Naive thymus-derived CD4-positive, alpha-beta T cell (primary cell): Measurements from ENCODE around the gene ZNF316. TPM values are rescaled to one million over a fixed set of nuclear protein-coding genes. Genes with fewer than 3 reads are reported as not detected.
A peak's percentile ranks its signal among the peaks of the same experiment; 100 is the strongest.

Experiments
- ATAC-seq: fragments of 150-1000 bp; cut with Tn5 transposase; 2 replicates; pipeline ENCODE4 v1.10.0; 2021; ENCODE audit warnings: mild to moderate bottlenecking, moderate library complexity
- CTCF ChIA-PET: fragments of 350-600 bp; sonication (Branson Sonifier 250); formaldehyde crosslinking; loops from one replicate; lab custom pipeline; 2021; ENCODE audit warnings: antibody characterized with exemption; lab: Charles Lee
- POLR2A ChIA-PET: fragments of 350-600 bp; sonication (Branson Sonifier 250); formaldehyde crosslinking; loops from one replicate; lab custom pipeline; 2021; ENCODE audit warnings: antibody characterized with exemption, inconsistent platforms; lab: Charles Lee
- DNase-seq, 9 donors: peaks; one replicate each; pipeline versions ENCODE4 v3.0.0 to v3.0.0-alpha.2; 2020 to 2022; ENCODE audit warnings: mixed read lengths in 1 of 9
- H3K27ac ChIP-seq: one replicate; pipeline ENCODE4 v1.7.0; 2013; ENCODE audit warnings: mild to moderate bottlenecking, low read depth, low read length, moderate library complexity
- H3K27me3 ChIP-seq, 2 donors: one replicate each; pipeline ENCODE4 v1.7.0; 2013; ENCODE audit warnings: low read length in 2 of 2, mild to moderate bottlenecking in 2 of 2, moderate library complexity in 2 of 2; ENCODE audit not compliant: control insufficient read depth in 2 of 2, insufficient read depth in 2 of 2
- H3K36me3 ChIP-seq, 3 experiments: 1 replicate in 2 of 3; 2 replicates in 1 of 3; pipeline ENCODE4 v1.7.0; 2013; ENCODE audit warnings: low read length in 3 of 3, mild to moderate bottlenecking in 3 of 3, moderate library complexity in 1 of 3; ENCODE audit not compliant: insufficient read depth in 3 of 3, control insufficient read depth in 2 of 3
- H3K4me1 ChIP-seq, 2 donors: one replicate each; pipeline ENCODE4 v1.7.0; 2013; ENCODE audit warnings: low read length in 2 of 2, mild to moderate bottlenecking in 2 of 2, moderate library complexity in 1 of 2; ENCODE audit not compliant: control insufficient read depth in 2 of 2, insufficient read depth in 2 of 2
- H3K4me3 ChIP-seq: 2 replicates; pipeline ENCODE4 v1.7.0; 2013; ENCODE audit warnings: mild to moderate bottlenecking, low read length
- H3K9me3 ChIP-seq, 3 experiments: 1 replicate in 2 of 3; 2 replicates in 1 of 3; pipeline ENCODE4 v1.7.0; 2013; ENCODE audit warnings: low read length in 3 of 3; ENCODE audit not compliant: control insufficient read depth in 2 of 3
- H3K27ac Mint-ChIP-seq, 9 donors: one replicate each; pipeline ENCODE4 v1.8.0; 2020 to 2022; ENCODE audit warnings: mixed read lengths in 9 of 9, mild to moderate bottlenecking in 8 of 9, moderate library complexity in 5 of 9, inconsistent platforms in 2 of 9
- H3K27me3 Mint-ChIP-seq, 5 donors: one replicate each; pipeline ENCODE4 v1.8.0; 2021 to 2022; ENCODE audit warnings: mixed read lengths in 5 of 5, mild to moderate bottlenecking in 1 of 5
- H3K36me3 Mint-ChIP-seq, 5 donors: one replicate each; pipeline ENCODE4 v1.8.0; 2020 to 2022; ENCODE audit warnings: mixed read lengths in 5 of 5, mild to moderate bottlenecking in 3 of 5, inconsistent platforms in 1 of 5
- H3K4me1 Mint-ChIP-seq, 7 donors: one replicate each; pipeline ENCODE4 v1.8.0; 2020 to 2022; ENCODE audit warnings: mixed read lengths in 7 of 7, mild to moderate bottlenecking in 3 of 7, inconsistent platforms in 1 of 7
- H3K4me3 Mint-ChIP-seq, 10 donors: one replicate each; pipeline ENCODE4 v1.8.0; 2020 to 2022; ENCODE audit warnings: mild to moderate bottlenecking in 10 of 10, mixed read lengths in 10 of 10, moderate library complexity in 6 of 10, inconsistent platforms in 2 of 10
- H3K9me3 Mint-ChIP-seq, 11 donors: one replicate each; pipeline ENCODE4 v1.8.0; 2020 to 2022; ENCODE audit warnings: mixed read lengths in 11 of 11, mild to moderate bottlenecking in 4 of 11, inconsistent platforms in 1 of 11, moderate library complexity in 1 of 11
- intact Hi-C, 2 donors: fragments of 100-400 bp; cut with micrococcal nuclease; formaldehyde crosslinking; loops; one replicate each; pipeline ENCODE4 v1.15.1; 2023
- polyA plus RNA-seq, 2 donors: library from polyadenylated mRNA; unstranded; fragments of 300-500 nt; fragmentation: Illumina TruSeq; gene quantifications; one replicate each; pipeline ENCODE4 v1.2.3, GENCODE V29; 2021
- total RNA-seq, 6 experiments: library from RNA in 5 of 6; stranded (reverse) in 5 of 6; gene quantifications; 1 replicate in 5 of 6; 2 replicates in 1 of 6; pipeline ENCODE4 v1.2.3 and lab custom pipeline; 2021 to 2026

ZNF316 gene
- total and polyA plus RNA-seq, 7 experiments from 2014 or later = 0.66 to 71.6 (median 51.5) TPM

- Mint-ChIP-seq H3K27ac (peak overlapping the region in 3 of 9 donors; percentile 32 to 76 (median 68)), H3K4me1 (peaks cover 3 to 22% (median 10%) of the 10 kb centered on the region in 7 donors), H3K9me3 (no peaks in the 10 kb centered on the region), H3K4me3 (peak overlapping the region in 4 of 10 donors; percentile 20 to 50 (median 30)), H3K36me3 (peaks cover 0 to 2% (median 0%) of the 10 kb centered on the region in 5 donors), H3K27me3 (peaks cover 0 to 36% (median 0%) of the 10 kb centered on the region in 5 donors)
- DNase-seq (no peak), ATAC-seq (no peak)
- H3K4me1 ChIP-seq = peaks cover 5 to 6% of the 10 kb centered on the region in 2 donors
- ChIA-PET POLR2A (interaction anchor here (1.2 kb wide), 1 partner anchor 22 kb away, joined by 4 read pairs; the partner anchor contains the start of gene INTS15), CTCF (no interaction called here)
- intact Hi-C loops = no loop called here
- peaks cover 0 to 12% (median 0%) of the 10 kb centered on the region in 3 experiments for H3K36me3 ChIP-seq
- H3K9me3 ChIP-seq = no peaks in the 10 kb centered on the region
- no peak overlapping the region for H3K27ac ChIP-seq
- no peak overlapping the region for H3K4me3 ChIP-seq
- H3K27me3 ChIP-seq = no peaks in the 10 kb centered on the region
Observed at GRCh38 chr7:6612819-6613218, 24.3 kb upstream of the ZNF316 start.

GRCh38 chr7:6613706-6614105 lies 23.4 kb upstream of the ZNF316 start:
- Mint-ChIP-seq H3K4me3 (peak overlapping the region in 9 of 10 donors; percentile 16 to 89 (median 58)), H3K27ac (no peak overlapping the region), H3K4me1 (peaks cover 3 to 25% (median 10%) of the 10 kb centered on the region in 7 donors), H3K9me3 (no peaks in the 10 kb centered on the region), H3K36me3 (peaks cover 0 to 2% (median 0%) of the 10 kb centered on the region in 5 donors), H3K27me3 (peaks cover 0 to 42% (median 0%) of the 10 kb centered on the region in 5 donors)
- ChIA-PET CTCF (no interaction called here), POLR2A (no interaction called here)
- DNase-seq (no peak), ATAC-seq (no peak)
- H3K27ac ChIP-seq = no peak overlapping the region
- no peaks in the 10 kb centered on the region for H3K27me3 ChIP-seq
- H3K4me1 ChIP-seq = peaks cover 5 to 6% of the 10 kb centered on the region in 2 donors
- H3K9me3 ChIP-seq = no peaks in the 10 kb centered on the region
- no peak overlapping the region for H3K4me3 ChIP-seq
- peaks cover 0 to 3% (median 0%) of the 10 kb centered on the region in 3 experiments for H3K36me3 ChIP-seq
- intact Hi-C loops = no loop called here

GRCh38 chr7:6614953-6615722 lies 22.0 kb upstream of the ZNF316 start, which contains the start of gene ZNF853:
Gene ZNF853 (plus strand): TSS chr7:6615610. CDS start chr7:6616175, 565 bp downstream.
- Histone ChIP-seq H3K36me3 (no peaks in the 10 kb centered on the region), H3K27ac (peak within 1 kb of the TSS; percentile 46), H3K4me3 (peak within 1 kb of the TSS; percentile 62), H3K4me1 (peaks cover 12 to 15% of the 10 kb centered on the region in 2 donors), H3K27me3 (no peaks in the 10 kb centered on the region), H3K9me3 (no peaks in the 10 kb centered on the region)
- DNase-seq (peak in 2 of 9 donors; percentile 25 to 34), ATAC-seq (peak; percentile 58)
- intact Hi-C loops = no loop called here
- Mint-ChIP-seq H3K27ac (peak within 1 kb of the TSS in 8 of 9 donors; percentile 54 to 87 (median 75)), H3K4me3 (peak within 1 kb of the TSS; percentile 67 to 89 (median 84)), H3K36me3 (peaks cover 0 to 2% (median 0%) of the 10 kb centered on the region in 5 donors), H3K27me3 (peaks cover 0 to 51% (median 0%) of the 10 kb centered on the region in 5 donors), H3K4me1 (peaks cover 4 to 35% (median 16%) of the 10 kb centered on the region in 7 donors), H3K9me3 (no peaks in the 10 kb centered on the region)
- POLR2A ChIA-PET = no interaction called here
- CTCF ChIA-PET = no interaction called here

GRCh38 chr7:6615723-6616555 lies 21.2 kb upstream of the ZNF316 start:
- no peaks in the 10 kb centered on the region for H3K9me3 ChIP-seq

GRCh38 chr7:6616854-6617643 lies 20.1 kb upstream of the ZNF316 start:
- H3K4me3 Mint-ChIP-seq = peak overlapping the region; percentile 45 to 84 (median 64)
- H3K9me3 Mint-ChIP-seq = peaks cover 0 to 3% (median 0%) of the 10 kb centered on the region in 11 donors
- Histone ChIP-seq H3K4me1 (peaks cover 15 to 33% of the 10 kb centered on the region in 2 donors), H3K36me3 (no peaks in the 10 kb centered on the region), H3K9me3 (no peaks in the 10 kb centered on the region), H3K4me3 (no peak overlapping the region), H3K27me3 (no peaks in the 10 kb centered on the region), H3K27ac (no peak overlapping the region)
- CTCF ChIA-PET = no interaction called here
- H3K4me1 Mint-ChIP-seq = peaks cover 14 to 47% (median 29%) of the 10 kb centered on the region in 7 donors
- no peak for DNase-seq
- peaks cover 0 to 54% (median 0%) of the 10 kb centered on the region in 5 donors for H3K27me3 Mint-ChIP-seq
- POLR2A ChIA-PET = interaction anchor here (0.6 to 1.6 kb wide), 5 partner anchors 13 to 223 kb away, joined by 3 to 4 read pairs (median 3); partner anchors contain the start of gene ZDHHC4
- intact Hi-C loops = no loop called here
- ATAC-seq = no peak
- H3K27ac Mint-ChIP-seq = peak overlapping the region in 7 of 9 donors; percentile 31 to 79 (median 71)
- H3K36me3 Mint-ChIP-seq = peaks cover 5 to 10% (median 8%) of the 10 kb centered on the region in 5 donors

More at GRCh38 chr7:6615723-6616555, 21.2 kb upstream of the ZNF316 start:
- DNase-seq (no peak), ATAC-seq (peak; percentile 19)
- Mint-ChIP-seq H3K9me3 (no peaks in the 10 kb centered on the region), H3K27me3 (peaks cover 0 to 54% (median 0%) of the 10 kb centered on the region in 5 donors), H3K27ac (peak overlapping the region in 5 of 9 donors; percentile 54 to 76 (median 62)), H3K4me1 (peaks cover 4 to 38% (median 20%) of the 10 kb centered on the region in 7 donors), H3K4me3 (peak overlapping the region in 9 of 10 donors; percentile 25 to 84 (median 57)), H3K36me3 (peaks cover 0 to 2% (median under 1%) of the 10 kb centered on the region in 5 donors)
- H3K27ac ChIP-seq = peak overlapping the region; percentile 46
- intact Hi-C loops = no loop called here
- ChIA-PET POLR2A (interaction anchor here (0.6 to 1.1 kb wide), 2 partner anchors 25 to 224 kb away, joined by 3 to 4 read pairs; no protein-coding TSS in a partner anchor), CTCF (no interaction called here)
- no peaks in the 10 kb centered on the region for H3K27me3 ChIP-seq
- no peaks in the 10 kb centered on the region for H3K36me3 ChIP-seq
- H3K4me3 ChIP-seq = peak overlapping the region; percentile 41
- peaks cover 15 to 23% of the 10 kb centered on the region in 2 donors for H3K4me1 ChIP-seq
